HG02981 (cell line): Measurements from ENCODE around the gene PITHD1.
A peak's percentile ranks its signal among the peaks of the same experiment; 100 is the strongest.
"Not testable (repeated sequence)": the region's sequence is repeated elsewhere in the genome, so short reads cannot be mapped to it uniquely, and the experiment has no call there.

Source experiments
- ATAC-seq: cut with Tn5 transposase; IDR thresholded peaks from one replicate; pipeline ENCODE4 v1.9.1; 2021; ENCODE audit warnings: mild to moderate bottlenecking, moderate library complexity; ENCODE audit not compliant: unreplicated experiment

The PITHD1 gene, protein sequence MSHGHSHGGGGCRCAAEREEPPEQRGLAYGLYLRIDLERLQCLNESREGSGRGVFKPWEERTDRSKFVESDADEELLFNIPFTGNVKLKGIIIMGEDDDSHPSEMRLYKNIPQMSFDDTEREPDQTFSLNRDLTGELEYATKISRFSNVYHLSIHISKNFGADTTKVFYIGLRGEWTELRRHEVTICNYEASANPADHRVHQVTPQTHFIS

GRCh38 chr1:23777979-23778814 lies at the start of gene PITHD1:
Gene PITHD1 (plus strand): TSS chr1:23778418. CDS start chr1:23778516, 98 bp downstream.
- peak; percentile 71 for ATAC-seq

DNA sequence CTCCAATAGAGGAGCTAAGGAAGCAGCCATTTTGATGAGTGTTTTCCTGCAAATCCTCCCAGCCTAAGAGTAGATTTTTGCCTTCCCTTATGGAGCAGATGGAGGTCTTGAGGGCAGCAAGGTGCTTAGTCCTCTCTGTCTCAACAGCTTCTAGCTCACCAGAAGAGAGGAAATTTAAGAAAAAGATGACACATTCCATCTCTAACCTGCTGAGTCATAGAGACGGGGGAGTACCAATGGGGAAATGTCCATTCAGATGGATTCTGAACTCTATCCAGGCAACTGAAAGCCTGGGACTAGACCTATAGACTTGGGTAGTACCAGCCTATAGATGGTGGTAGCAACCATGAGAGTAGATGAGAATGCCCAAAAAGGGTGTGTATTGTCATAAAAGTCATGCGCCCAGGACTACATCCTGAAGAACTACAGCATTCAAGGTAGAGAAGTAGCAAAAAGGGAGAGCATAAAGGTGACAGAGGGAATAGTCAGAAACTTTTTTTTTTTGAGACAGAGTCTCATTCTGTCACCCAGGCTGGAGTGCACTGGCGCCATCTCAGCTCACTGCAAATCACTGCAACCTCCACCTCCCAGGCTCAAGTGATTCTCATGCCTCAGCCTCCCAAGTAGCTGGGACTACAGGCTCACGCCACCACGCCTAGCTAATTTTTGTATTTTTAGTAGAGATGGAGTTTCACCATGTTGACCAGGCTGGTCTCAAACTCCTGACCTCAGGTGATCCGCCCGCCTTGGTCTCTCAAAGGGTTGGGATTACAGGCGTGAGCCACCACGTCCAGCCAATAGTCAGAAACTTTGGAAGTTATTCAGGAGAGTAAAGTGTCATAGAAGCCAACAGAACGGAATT lies 45.6 kb upstream of the PITHD1 start:
- ATAC-seq: no peak

GRCh38 chr1:23733281-23733680 lies 44.9 kb upstream of the PITHD1 start:
- ATAC-seq: not testable (repeated sequence)

GRCh38 chr1:23736437-23737134 lies 41.6 kb upstream of the PITHD1 start:
- ATAC-seq: no peak

DNA sequence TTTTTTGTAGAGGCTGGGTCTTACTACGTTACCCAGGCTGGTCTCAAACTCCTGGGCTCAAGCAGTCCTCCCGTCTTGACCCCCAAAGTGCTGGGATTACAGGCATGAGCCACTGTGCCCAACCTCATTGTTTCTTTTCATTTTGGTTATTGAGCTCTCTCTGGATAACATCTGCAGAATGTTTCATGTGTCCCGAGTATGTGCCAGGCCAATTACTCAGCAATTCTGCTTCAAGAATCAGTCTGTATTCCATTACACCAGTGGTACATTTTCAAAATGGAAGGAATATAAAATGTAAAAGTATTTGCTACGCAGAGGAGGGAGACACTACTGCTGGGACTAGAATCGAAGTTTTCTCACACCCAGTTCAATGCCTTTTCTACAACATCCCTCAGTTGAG lies 36.6 kb upstream of the PITHD1 start:
- no peak for ATAC-seq

GRCh38 chr1:23742670-23743286 lies 35.4 kb upstream of the PITHD1 start:
- ATAC-seq: peak; percentile 25

DNA sequence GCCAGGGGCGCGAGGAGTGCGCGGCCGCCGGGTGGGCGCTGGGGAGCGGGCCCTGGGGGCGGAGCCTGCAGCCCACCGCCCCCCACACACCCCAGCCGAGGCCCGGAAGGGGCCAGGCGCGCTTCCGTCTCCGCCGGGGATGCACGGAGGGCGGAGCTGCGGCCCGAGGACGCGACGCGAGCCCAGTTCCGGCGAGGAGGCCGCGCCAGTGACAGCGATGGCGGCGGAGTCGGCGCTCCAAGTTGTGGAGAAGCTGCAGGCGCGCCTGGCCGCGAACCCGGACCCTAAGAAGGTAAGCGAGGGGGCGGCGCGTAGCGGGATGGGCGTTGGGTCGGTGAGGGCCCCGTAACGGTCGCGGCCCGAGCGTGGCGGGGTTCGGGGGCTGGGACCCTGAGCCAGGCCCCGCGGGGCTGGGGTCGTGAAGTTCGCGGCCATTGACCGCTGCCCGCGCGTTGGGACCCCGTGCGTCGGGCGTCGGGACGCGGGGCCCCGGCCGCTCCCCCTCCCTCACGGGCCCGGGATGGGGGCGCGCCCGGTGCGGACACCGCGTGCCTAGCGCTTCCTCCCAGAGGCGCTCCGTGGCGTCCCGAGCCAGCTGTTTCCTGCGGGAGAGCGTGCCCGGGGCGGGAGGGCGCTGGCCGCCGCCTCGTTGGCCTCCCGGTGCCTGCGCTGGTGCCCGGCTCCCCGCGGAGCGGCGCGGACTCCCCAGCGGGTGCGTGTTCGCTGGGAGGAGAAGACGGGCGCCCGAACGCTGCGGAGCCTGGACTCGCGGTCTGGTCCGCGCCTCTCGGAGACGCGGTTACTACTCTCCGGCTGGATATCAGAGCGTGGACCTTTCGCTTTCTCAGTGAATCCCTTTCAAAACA lies 34.7 kb upstream of the PITHD1 start, which contains the start of gene ELOA:
Gene ELOA, plus strand, starts transcription at position 185 of the 866 bp plus-strand sequence. Its CDS starts 33 bp downstream, at position 218.
- ATAC-seq: peak; percentile 75

DNA sequence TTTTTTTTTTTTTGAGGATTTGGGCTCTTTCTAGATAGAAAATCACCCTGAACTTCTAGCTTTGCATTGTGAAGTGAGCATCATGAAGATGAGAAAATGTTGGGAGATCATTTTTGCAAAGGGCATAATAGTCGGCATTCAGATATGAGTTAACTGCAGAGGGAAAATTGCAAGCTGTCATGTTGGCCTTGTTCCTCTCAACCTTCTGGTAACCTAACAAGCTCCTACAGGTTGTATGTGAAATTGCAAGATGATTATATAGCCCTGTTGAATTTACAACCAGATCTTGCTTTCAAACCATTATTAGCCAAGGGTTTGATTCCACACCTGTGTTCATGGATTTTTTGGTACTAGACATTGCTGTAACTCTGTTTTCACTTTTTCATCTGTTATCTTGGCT lies 32.7 kb upstream of the PITHD1 start:
- no peak for ATAC-seq

DNA sequence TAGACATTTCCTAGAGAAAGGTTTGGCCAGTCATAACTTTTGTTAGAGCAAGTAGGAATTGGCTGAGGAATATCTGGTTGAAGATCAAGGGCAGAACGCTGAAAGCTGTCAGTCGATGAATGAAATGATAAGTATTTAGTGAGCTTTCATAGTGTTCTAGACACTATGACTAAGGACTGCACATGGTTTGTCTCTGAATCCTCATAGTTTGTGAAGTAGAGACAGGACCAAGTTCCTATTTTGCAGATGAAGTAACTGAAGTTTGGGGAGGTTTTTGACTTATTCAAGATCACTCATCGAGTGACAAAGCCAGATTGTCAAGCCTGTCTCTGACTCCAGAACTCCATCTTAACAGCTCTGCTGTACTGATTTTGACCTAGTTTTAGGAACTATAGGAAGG lies 30.2 kb upstream of the PITHD1 start:
- no peak for ATAC-seq

GRCh38 chr1:23751050-23751814 lies 27.0 kb upstream of the PITHD1 start:
- ATAC-seq: no peak

DNA sequence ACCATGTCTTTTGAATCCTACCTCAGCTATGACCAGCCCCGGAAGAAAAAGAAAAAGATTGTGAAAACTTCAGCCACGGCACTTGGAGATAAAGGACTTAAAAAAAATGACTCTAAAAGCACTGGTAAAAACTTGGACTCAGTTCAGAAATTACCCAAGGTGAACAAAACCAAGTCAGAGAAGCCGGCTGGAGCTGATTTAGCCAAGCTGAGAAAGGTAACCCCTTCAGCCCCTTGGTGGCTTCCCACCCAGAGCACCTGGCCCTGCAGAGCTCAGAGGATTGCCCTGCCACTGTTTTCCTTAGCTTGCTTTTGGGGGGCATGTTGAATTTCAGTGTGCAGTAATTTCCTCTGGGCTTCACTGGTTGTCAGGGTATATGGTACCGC lies 26.4 kb upstream of the PITHD1 start:
- ATAC-seq: no peak

DNA sequence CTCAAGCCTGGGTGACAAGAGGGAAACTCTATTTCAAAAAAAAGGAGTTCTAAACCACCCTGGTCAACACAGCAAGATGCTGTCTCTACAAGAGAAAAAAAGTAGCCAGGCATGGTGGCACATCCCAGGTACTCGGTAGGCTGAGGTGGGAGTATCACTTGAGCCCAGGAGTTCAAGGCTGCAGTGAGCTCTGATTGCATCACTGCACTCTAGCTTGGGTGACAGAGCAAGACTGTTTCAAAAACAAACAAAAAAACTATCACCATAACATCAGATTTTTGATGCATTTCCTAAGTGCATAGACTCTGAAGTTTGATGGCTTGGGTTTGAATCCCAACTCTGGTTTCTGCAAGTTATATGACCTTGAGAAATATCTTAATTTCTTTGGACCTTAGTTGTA lies 25.3 kb upstream of the PITHD1 start:
- ATAC-seq: no peak

DNA sequence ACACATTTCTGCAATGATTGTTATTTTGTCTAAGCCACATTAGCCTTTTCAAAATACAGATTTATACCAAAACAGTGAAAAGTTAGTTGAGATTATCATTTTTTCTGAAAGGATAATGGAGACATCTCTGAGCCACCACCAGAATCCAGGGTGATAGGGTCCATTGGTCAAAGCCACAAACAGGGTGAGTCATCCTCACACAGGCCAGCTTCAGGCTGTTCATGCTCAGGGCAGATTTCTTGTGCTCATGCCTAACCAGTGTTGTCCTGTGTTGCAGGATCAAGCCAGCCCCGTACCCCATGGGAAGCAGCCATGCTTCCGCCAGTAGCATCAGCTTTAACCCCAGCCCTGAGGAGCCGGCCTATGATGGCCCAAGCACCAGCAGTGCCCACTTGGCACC lies 21.5 kb upstream of the PITHD1 start:
- no peak for ATAC-seq

DNA sequence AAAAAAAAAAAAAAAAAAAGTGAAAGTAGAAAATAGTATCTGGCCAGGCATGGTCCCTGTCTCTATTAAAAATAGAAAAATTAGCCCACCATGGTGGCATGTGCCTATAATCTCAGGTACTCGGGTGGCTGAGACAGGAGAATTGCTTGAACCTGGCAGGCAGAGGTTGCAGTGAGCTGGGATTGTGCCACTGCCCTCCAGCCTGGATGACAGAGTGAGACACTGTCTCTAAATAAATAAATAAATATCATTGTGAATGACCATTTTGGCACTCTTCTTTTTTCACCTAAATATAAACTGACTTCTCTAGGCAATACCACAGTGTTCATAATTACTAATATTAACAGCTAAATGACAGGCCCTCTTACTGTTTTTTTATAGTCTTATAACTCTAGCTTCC lies 20.4 kb upstream of the PITHD1 start:
- no peak for ATAC-seq

DNA sequence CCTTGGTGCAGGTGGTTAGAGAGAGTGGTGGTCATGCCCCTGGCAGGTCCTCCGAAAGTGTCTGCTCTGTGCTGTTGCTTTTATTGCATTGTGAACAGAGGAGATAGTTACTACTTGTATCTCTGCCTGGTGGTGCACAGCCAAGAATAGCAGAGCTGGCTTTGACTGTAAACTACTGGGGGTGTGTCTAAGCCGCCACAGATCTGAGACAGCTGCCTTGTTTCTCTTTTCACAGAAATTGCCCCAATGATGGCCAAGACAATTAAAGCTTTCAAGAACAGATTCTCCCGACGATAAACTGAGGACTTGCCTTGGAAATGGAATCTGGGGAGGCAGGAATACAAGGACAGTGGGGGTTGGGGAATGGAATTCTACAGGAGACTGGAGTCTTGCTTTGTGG lies 18.9 kb upstream of the PITHD1 start:
- ATAC-seq: no peak

DNA sequence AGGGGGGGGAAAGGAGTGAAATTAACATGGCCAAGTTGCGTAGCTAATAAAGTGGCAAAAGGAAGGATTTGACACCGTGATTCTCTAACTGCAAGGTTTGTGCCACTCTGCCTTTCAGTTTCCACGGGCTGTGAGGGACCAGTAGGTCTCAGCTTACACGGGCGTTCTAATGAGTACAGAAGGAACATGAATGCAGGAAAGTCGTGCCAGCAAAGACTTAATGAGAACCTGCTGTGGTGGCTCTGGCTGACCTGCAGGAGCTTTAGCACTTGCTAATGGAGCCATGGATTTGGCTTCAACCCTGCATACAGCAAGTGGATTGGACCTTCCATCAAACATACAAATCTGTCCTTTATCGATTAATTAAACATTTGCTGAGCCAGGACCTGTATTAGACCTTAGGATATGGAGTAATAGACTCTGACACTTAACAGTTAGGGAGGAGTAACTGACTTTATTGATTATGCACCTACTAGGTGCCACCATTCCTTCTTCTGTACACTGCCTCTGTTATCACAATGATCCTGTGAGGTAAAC lies 15.1 kb upstream of the PITHD1 start:
- no peak for ATAC-seq

GRCh38 chr1:23768733-23769132 lies 9.5 kb upstream of the PITHD1 start:
- no peak for ATAC-seq

GRCh38 chr1:23772049-23772853 lies 6.0 kb upstream of the PITHD1 start:
- no peak for ATAC-seq
